Measurements from ENCODE around the gene MIDN.
A peak's percentile ranks its signal among the peaks of the same experiment; 100 is the strongest.
"Not testable (repeated sequence)": the region's sequence is repeated elsewhere in the genome, so short reads cannot be mapped to it uniquely, and the experiment has no call there.

MIDN gene

GRCh38 chr19:1248139-1248785 is at the start of gene MIDN:
Gene MIDN (plus strand): TSS chr19:1248583. CDS start chr19:1250297, 1,714 bp downstream.
- Mint-ChIP-seq H3K27ac (no peak within 1 kb of the TSS), H3K4me1 (peaks cover 5% of the 10 kb centered on the region), H3K4me3 (peak within 1 kb of the TSS; percentile 72), H3K9me3 (no peaks in the 10 kb centered on the region), H3K27me3 (no peaks in the 10 kb centered on the region), H3K36me3 (no peaks in the 10 kb centered on the region)

DNA sequence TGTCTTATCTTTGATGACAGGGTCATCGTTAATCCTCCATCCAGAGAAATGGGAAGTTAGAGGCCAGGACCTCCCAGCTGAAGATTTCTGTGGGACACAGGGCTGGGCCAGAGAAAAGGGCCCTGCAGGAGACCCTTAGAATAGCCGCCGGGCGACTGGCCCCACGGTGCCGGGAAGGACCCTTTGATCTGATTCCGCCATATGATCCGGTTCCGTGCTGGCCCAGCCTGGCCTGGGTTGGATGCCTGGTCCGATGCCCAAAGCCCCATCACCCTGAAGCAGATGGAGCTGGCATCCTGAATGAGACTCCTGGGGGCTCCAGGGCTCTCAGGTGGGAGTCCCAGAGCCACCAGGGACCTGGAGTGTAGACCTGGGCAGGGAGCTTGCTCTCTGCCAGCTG is 48.9 kb upstream of the MIDN start:
- Mint-ChIP-seq H3K27ac (no peak overlapping the region), H3K4me3 (no peak overlapping the region), H3K4me1 (peaks cover 14% of the 10 kb centered on the region), H3K36me3 (no peaks in the 10 kb centered on the region), H3K9me3 (no peaks in the 10 kb centered on the region), H3K27me3 (no peaks in the 10 kb centered on the region)

- H3K9me3 Mint-ChIP-seq, H3K27ac Mint-ChIP-seq, H3K36me3 Mint-ChIP-seq, H3K4me3 Mint-ChIP-seq, H3K27me3 Mint-ChIP-seq: not testable (repeated sequence)
- H3K4me1 Mint-ChIP-seq = peaks cover 15% of the 10 kb centered on the region
Observed at GRCh38 chr19:1200614-1201013, 47.8 kb upstream of the MIDN start.

- no peaks in the 10 kb centered on the region for H3K36me3 Mint-ChIP-seq
- H3K27ac Mint-ChIP-seq = peak within 1 kb of the TSS; percentile 86
- H3K27me3 Mint-ChIP-seq = no peaks in the 10 kb centered on the region
- peaks cover 22% of the 10 kb centered on the region for H3K4me1 Mint-ChIP-seq
- no peaks in the 10 kb centered on the region for H3K9me3 Mint-ChIP-seq
- peak within 1 kb of the TSS; percentile 94 for H3K4me3 Mint-ChIP-seq
Observed at GRCh38 chr19:1205114-1206099, 43.0 kb upstream of the MIDN start, which contains the start of gene STK11. Gene STK11 (plus strand): TSS chr19:1205778. CDS start chr19:1206914, 1,136 bp downstream.

- peak overlapping the region; percentile 86 for H3K27ac Mint-ChIP-seq
- H3K9me3 Mint-ChIP-seq = no peaks in the 10 kb centered on the region
- H3K27me3 Mint-ChIP-seq = no peaks in the 10 kb centered on the region
- peak overlapping the region; percentile 94 for H3K4me3 Mint-ChIP-seq
- H3K36me3 Mint-ChIP-seq = no peaks in the 10 kb centered on the region
- H3K4me1 Mint-ChIP-seq = peaks cover 25% of the 10 kb centered on the region
Observed at GRCh38 chr19:1206150-1206863, 42.1 kb upstream of the MIDN start.

DNA sequence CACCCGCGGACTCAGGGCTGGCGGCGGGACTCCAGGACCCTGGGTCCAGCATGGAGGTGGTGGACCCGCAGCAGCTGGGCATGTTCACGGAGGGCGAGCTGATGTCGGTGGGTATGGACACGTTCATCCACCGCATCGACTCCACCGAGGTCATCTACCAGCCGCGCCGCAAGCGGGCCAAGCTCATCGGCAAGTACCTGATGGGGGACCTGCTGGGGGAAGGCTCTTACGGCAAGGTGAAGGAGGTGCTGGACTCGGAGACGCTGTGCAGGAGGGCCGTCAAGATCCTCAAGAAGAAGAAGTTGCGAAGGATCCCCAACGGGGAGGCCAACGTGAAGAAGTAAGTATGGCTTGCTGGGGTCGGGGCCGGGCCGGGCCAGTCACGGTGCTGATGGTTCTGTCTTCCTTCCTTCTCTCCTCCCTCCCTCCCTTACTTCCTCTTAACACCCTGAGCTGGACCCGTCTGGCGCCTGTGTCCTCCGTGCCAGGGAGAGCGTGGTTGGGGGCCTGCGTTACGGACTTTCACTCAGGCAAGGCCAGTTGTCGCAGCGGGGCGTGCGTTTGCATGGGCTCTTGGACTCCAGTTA is 41.4 kb upstream of the MIDN start:
- Mint-ChIP-seq H3K27me3 (no peaks in the 10 kb centered on the region), H3K4me1 (peaks cover 30% of the 10 kb centered on the region), H3K4me3 (peak overlapping the region; percentile 94), H3K36me3 (no peaks in the 10 kb centered on the region), H3K9me3 (no peaks in the 10 kb centered on the region), H3K27ac (peak overlapping the region; percentile 86)

- H3K9me3 Mint-ChIP-seq, H3K27me3 Mint-ChIP-seq, H3K27ac Mint-ChIP-seq, H3K36me3 Mint-ChIP-seq, H3K4me3 Mint-ChIP-seq: not testable (repeated sequence)
- peaks cover 27% of the 10 kb centered on the region for H3K4me1 Mint-ChIP-seq
Observed at GRCh38 chr19:1208830-1209229, 39.6 kb upstream of the MIDN start.

DNA sequence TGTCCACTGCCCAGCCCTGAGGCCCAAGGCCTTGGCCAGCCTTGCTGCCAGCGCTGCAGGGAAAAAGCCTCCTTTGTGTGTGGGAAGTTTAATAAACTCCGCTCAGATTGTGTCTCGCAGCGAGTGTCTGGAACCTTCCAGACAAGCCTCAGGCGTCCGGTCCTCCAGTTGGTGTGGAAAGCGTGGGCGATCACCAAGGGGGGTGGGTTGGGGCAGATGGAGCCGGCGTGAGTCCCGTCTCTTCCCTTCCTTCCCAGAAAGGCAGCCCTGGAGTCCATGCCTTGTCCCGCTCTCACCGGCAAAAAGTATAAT is 38.2 kb upstream of the MIDN start:
- H3K9me3 Mint-ChIP-seq = no peaks in the 10 kb centered on the region
- peaks cover 5% of the 10 kb centered on the region for H3K36me3 Mint-ChIP-seq
- no peak overlapping the region for H3K27ac Mint-ChIP-seq
- H3K4me1 Mint-ChIP-seq = peaks cover 28% of the 10 kb centered on the region
- H3K4me3 Mint-ChIP-seq = no peak overlapping the region
- no peaks in the 10 kb centered on the region for H3K27me3 Mint-ChIP-seq

DNA sequence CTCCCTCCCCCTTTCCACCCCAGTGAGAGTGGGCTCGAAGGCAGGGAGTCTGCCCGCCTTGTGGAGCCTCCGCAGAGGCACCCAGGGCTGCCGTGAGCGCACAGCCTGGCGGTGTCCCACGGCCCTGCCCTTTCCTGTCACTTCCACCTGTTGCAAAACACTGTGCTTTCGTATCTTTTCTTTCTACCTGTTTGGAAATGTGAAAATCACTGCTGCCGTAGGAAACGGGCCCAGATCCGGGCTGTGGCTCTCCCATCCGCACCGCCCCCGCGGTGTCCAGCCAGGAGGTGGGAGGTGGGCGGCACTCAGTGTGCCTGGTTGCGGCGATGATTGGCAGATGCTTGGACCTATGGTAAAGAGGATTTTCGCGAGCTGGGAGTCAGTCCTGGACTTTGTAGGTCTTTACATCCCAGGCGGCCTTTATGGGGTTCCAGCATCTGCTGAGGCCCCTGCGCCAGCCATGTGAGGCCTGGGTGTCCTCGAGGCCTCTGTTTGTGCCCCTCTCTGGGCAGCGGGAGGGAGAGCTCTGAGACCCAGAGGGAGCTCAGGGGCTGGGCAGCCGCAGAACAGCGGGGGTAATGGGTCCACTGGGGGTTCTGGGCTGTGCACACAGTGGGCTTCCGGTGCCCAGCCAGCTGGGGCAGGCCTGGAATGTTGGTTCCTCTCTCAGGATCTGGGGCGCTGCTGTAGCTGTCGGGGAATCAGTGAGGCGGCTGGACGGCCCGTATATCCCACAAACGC is 36.7 kb upstream of the MIDN start:
- Mint-ChIP-seq H3K9me3 (no peaks in the 10 kb centered on the region), H3K27ac (peak overlapping the region; percentile 35), H3K4me3 (no peak overlapping the region), H3K4me1 (peaks cover 28% of the 10 kb centered on the region), H3K27me3 (no peaks in the 10 kb centered on the region), H3K36me3 (peaks cover 5% of the 10 kb centered on the region)

GRCh38 chr19:1213391-1214286 is 34.7 kb upstream of the MIDN start:
- peaks cover 5% of the 10 kb centered on the region for H3K36me3 Mint-ChIP-seq
- peak overlapping the region; percentile 94 for H3K27ac Mint-ChIP-seq
- peak overlapping the region; percentile 76 for H3K4me3 Mint-ChIP-seq
- no peaks in the 10 kb centered on the region for H3K27me3 Mint-ChIP-seq
- H3K4me1 Mint-ChIP-seq = peaks cover 28% of the 10 kb centered on the region
- no peaks in the 10 kb centered on the region for H3K9me3 Mint-ChIP-seq

DNA sequence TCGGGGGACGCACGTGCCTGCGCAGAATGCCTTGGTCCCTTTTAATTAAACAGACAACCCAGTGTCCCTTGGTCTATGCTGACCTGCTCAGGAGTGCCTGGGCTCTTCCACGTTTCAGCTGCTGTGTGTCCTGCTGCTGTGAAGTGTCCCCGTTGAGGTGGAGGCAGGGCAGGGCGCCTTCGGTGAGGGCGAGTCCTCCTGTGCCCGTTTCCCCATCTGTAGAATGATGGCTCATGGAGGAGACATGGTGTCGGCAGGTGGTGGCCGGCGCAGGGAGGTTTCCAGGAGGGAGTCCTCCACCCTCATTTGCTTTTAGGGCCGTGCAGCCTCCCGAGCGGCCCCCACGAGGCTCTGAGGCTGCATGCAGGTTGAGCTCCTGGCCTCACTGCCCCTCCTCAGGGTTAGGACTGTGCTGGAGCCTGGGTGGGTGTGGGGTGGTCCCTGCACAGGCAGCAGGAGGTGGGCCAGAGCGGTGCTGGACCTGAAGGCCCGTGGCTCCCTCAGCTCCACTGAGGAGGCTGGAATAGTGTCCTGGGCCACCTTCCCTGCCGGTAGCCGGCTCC is 34.0 kb upstream of the MIDN start:
- Mint-ChIP-seq H3K4me3 (peak overlapping the region; percentile 76), H3K27ac (peak overlapping the region; percentile 94), H3K27me3 (no peaks in the 10 kb centered on the region), H3K4me1 (peaks cover 28% of the 10 kb centered on the region), H3K9me3 (no peaks in the 10 kb centered on the region), H3K36me3 (peaks cover 5% of the 10 kb centered on the region)

DNA sequence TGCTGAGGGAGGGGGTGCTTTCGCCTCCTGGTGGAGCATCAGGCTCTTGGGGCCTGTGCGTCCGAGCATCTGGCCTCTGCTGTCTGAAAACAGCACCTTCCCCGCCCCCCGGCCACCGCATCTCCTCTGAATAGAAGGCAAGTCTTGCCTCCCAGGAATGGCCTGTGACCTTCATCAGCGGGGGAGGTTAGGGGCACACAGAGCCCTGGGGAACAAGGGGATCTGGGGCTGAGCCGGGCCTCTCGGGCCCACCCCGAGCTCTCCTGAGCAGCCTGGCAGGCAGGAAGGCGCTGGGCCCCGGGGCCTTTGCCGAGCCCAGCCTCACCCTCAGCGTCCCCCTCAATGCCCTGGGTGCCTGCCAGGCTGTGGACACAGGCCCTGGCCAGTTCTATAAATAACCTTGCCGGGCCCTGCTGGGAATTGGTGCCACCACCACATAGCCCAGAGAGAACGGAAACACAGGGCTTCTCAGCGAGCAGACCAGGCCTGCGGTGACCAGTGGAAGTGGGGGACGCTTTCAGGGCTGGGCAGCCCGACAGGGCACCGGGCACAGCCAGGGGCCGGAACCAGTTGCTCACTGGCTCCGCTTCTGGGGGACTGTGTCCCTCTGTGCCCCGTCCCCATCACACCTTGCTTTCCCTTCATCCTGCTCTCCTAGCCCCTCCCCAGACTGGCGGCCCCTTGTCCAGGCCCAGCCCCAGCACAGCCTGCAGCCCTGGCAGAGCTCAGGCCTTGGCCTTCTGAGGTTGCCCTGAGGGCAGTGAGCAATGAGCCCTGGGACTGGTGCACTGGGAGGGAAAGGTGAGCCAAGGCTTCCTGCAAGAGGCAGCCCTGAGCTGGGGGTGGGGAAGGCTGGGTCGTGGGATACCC is 33.3 kb upstream of the MIDN start:
- Mint-ChIP-seq H3K36me3 (peaks cover 5% of the 10 kb centered on the region), H3K4me3 (no peak overlapping the region), H3K27ac (no peak overlapping the region), H3K9me3 (no peaks in the 10 kb centered on the region), H3K4me1 (peaks cover 24% of the 10 kb centered on the region), H3K27me3 (no peaks in the 10 kb centered on the region)

GRCh38 chr19:1216756-1217155 is 31.6 kb upstream of the MIDN start:
- Mint-ChIP-seq H3K36me3 (peaks cover 5% of the 10 kb centered on the region), H3K27me3 (no peaks in the 10 kb centered on the region), H3K27ac (no peak overlapping the region), H3K4me1 (peaks cover 17% of the 10 kb centered on the region), H3K4me3 (no peak overlapping the region), H3K9me3 (no peaks in the 10 kb centered on the region)

Data from activated naive CD4-positive, alpha-beta T cell treated with anti-CD3 and anti-CD28 coated beads, Interleukin-2, amount 50 U/mL, for 24 hours (primary cell).